ENCODE measurements around the gene ARID5A.
A peak's percentile ranks its signal among the peaks of the same experiment; 100 is the strongest.

ARID5A gene

DNA sequence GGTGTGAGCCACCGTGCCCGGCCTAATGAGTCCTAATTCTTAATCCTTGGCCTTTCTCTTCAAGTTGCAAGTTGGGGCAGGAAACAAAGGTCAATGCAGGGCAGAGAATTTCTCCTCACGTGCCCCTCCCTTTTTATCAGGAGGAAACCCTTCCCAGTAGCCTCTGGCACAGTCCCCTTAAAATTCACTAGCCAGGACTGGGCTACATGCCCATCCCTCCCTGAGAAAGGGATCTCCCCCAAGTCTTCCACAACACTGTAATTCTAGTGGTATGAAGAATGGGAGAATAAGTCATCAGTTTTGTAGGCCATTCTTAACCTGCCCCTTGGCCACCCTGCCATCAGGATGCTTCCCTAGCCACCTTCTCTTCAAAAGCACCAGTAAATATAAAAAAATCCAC is 42.2 kb downstream of the ARID5A start:
- Histone ChIP-seq H3K27me3 (ENCODE audit: insufficient read depth, poor library complexity, severe bottlenecking) (no peaks in the 10 kb centered on the region), H3K27ac (replicated peaks) (no peak overlapping the region), H3K4me3 (replicated peaks; ENCODE audit: insufficient read depth, low read length) (no peak overlapping the region)
- TF ChIP-seq, protein P1, sequence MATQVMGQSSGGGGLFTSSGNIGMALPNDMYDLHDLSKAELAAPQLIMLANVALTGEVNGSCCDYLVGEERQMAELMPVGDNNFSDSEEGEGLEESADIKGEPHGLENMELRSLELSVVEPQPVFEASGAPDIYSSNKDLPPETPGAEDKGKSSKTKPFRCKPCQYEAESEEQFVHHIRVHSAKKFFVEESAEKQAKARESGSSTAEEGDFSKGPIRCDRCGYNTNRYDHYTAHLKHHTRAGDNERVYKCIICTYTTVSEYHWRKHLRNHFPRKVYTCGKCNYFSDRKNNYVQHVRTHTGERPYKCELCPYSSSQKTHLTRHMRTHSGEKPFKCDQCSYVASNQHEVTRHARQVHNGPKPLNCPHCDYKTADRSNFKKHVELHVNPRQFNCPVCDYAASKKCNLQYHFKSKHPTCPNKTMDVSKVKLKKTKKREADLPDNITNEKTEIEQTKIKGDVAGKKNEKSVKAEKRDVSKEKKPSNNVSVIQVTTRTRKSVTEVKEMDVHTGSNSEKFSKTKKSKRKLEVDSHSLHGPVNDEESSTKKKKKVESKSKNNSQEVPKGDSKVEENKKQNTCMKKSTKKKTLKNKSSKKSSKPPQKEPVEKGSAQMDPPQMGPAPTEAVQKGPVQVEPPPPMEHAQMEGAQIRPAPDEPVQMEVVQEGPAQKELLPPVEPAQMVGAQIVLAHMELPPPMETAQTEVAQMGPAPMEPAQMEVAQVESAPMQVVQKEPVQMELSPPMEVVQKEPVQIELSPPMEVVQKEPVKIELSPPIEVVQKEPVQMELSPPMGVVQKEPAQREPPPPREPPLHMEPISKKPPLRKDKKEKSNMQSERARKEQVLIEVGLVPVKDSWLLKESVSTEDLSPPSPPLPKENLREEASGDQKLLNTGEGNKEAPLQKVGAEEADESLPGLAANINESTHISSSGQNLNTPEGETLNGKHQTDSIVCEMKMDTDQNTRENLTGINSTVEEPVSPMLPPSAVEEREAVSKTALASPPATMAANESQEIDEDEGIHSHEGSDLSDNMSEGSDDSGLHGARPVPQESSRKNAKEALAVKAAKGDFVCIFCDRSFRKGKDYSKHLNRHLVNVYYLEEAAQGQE (IDR thresholded peaks at IDR 0.05; ENCODE audit: insufficient replicate concordance, low read depth) = no peak
- TF ChIP-seq, protein P2, sequence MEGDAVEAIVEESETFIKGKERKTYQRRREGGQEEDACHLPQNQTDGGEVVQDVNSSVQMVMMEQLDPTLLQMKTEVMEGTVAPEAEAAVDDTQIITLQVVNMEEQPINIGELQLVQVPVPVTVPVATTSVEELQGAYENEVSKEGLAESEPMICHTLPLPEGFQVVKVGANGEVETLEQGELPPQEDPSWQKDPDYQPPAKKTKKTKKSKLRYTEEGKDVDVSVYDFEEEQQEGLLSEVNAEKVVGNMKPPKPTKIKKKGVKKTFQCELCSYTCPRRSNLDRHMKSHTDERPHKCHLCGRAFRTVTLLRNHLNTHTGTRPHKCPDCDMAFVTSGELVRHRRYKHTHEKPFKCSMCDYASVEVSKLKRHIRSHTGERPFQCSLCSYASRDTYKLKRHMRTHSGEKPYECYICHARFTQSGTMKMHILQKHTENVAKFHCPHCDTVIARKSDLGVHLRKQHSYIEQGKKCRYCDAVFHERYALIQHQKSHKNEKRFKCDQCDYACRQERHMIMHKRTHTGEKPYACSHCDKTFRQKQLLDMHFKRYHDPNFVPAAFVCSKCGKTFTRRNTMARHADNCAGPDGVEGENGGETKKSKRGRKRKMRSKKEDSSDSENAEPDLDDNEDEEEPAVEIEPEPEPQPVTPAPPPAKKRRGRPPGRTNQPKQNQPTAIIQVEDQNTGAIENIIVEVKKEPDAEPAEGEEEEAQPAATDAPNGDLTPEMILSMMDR (IDR thresholded peaks at IDR 0.05; ENCODE audit: insufficient read depth, low read length) = no peak
- TF ChIP-seq GABPA (IDR thresholded peaks at IDR 0.05; ENCODE audit: low read depth) = no peak
- no peak for TF ChIP-seq SPI1 (IDR thresholded peaks at IDR 0.05; ENCODE audit: borderline replicate concordance, low read depth)
- TF ChIP-seq POLR2AphosphoS5 (IDR thresholded peaks at IDR 0.05; ENCODE audit: low read depth) = no peak
- no peak for DNase-seq (ENCODE audit: low read depth in 1 of 2, low spot score in 1 of 2)

DNA sequence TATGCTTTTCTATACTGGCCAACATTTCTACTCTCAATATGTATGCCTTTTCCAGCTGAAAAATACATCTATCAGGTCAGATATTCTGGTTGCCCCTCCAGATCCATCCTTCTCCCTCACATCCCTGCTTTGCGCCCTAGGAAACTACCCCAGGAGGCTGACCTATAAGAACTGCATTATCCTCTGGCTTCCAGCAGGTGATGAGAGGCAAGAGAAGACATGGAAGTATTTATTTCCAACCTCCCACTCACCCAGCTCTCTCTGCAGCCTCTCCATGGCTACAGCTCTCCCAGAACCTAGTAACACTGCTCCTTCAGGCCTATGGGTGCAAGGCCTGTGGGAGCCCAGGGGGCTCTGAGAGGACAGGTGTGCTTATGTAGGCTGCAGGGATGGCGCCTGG is 42.9 kb downstream of the ARID5A start:
- no peak overlapping the region for H3K27ac ChIP-seq (replicated peaks)
- DNase-seq (ENCODE audit: low read depth in 1 of 2, low spot score in 1 of 2) = no peak
- H3K27me3 ChIP-seq (ENCODE audit: insufficient read depth, poor library complexity, severe bottlenecking) = no peaks in the 10 kb centered on the region
- no peak overlapping the region for H3K4me3 ChIP-seq (replicated peaks; ENCODE audit: insufficient read depth, low read length)
- TF ChIP-seq, protein P1 (IDR thresholded peaks at IDR 0.05; ENCODE audit: insufficient replicate concordance, low read depth) = no peak
- TF ChIP-seq GABPA (IDR thresholded peaks at IDR 0.05; ENCODE audit: low read depth) = no peak
- no peak for TF ChIP-seq SPI1 (IDR thresholded peaks at IDR 0.05; ENCODE audit: borderline replicate concordance, low read depth)
- TF ChIP-seq, protein P2 (IDR thresholded peaks at IDR 0.05; ENCODE audit: insufficient read depth, low read length) = no peak
- TF ChIP-seq POLR2AphosphoS5 (IDR thresholded peaks at IDR 0.05; ENCODE audit: low read depth) = no peak

DNA sequence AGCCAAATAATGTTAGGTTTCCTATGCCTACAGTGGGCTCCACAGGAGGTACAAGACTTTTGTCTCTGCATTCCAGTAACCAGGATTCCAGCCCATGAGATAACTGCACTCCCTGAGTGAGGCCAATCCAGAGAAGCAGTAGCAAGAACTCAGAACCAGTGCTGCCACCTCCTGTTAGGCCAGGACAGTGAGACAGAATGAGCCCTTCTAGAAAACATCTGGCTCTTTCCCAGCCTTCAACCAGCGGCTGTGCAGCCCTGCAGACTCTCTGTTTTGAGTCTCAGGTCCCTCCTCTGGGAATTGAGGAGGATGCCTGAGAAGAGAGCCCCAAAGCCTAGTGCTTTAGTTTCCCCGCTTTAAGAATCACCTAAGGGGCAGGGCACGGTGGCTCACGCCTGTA is 44.2 kb downstream of the ARID5A start:
- Histone ChIP-seq H3K4me3 (replicated peaks; ENCODE audit: insufficient read depth, low read length) (no peak overlapping the region), H3K27ac (replicated peaks) (no peak overlapping the region), H3K27me3 (ENCODE audit: insufficient read depth, poor library complexity, severe bottlenecking) (no peaks in the 10 kb centered on the region)
- TF ChIP-seq, protein P2 (IDR thresholded peaks at IDR 0.05; ENCODE audit: insufficient read depth, low read length) = no peak
- TF ChIP-seq POLR2AphosphoS5 (IDR thresholded peaks at IDR 0.05; ENCODE audit: low read depth) = no peak
- no peak for TF ChIP-seq GABPA (IDR thresholded peaks at IDR 0.05; ENCODE audit: low read depth)
- no peak for TF ChIP-seq SPI1 (IDR thresholded peaks at IDR 0.05; ENCODE audit: borderline replicate concordance, low read depth)
- TF ChIP-seq, protein P1 (IDR thresholded peaks at IDR 0.05; ENCODE audit: insufficient replicate concordance, low read depth) = no peak
- DNase-seq (ENCODE audit: low read depth in 1 of 2, low spot score in 1 of 2) = peak in 1 of 2 experiments; percentile 30

Data from HL-60 (cell line).